SW 1271 (cell line): ENCODE results near the gene LSAMP.
A peak's percentile ranks its signal among the peaks of the same experiment; 100 is the strongest.

Experiments used
- DNase-seq, 2 experiments: peaks; one replicate each; lab custom pipeline; 2025; lab: John Stamatoyannopoulos, UW

Gene LSAMP

DNA sequence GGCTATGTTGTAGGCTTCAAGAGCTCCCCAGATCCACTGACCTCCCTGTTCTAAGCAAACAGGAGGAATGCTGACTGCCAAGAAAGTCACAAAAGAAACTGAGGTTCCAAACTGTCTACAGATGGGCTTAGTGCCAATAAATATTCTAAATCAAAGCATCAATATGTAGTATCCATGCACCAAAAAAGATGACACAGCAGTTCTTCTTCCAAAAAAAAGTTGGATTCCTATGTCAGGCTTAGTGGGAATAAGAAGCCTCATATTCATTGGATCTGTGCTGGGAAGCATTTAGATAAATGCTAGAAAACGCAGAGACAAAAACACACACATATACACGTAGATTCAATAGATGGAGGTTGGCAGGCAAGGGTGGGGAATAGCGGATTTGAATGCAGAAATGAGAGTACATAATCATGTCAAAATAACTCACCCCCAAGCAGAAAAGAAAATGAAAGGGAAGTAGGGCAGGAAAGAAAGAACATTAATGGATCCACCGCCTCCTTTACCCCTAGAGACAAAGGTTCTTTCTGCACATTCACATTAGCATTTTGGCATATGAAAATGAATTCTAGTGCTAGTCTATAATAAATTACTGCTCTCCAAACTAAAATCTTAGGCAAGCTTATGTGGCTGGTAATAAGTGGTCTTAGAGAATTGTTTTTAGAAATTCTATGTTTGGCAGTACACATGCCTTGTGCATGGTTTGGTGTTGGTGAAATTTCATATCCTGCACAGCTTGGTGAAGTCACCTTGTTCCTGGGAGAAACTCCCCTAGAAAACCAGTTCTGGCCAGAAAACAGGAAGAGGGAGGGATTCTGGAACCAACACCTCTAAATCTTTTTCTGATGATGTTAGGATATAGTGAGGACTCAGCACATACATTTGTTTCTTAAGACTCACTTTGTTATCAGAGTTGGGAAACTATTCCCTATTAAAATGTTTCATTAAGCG is 283.4 kb downstream of the LSAMP start:
- no peak for DNase-seq

GRCh38 chr3:116160594-116160993 is 284.7 kb downstream of the LSAMP start:
- DNase-seq = no peak

- no peak for DNase-seq
Measured at GRCh38 chr3:116155841-116156240, 289.4 kb downstream of the LSAMP start.

DNA sequence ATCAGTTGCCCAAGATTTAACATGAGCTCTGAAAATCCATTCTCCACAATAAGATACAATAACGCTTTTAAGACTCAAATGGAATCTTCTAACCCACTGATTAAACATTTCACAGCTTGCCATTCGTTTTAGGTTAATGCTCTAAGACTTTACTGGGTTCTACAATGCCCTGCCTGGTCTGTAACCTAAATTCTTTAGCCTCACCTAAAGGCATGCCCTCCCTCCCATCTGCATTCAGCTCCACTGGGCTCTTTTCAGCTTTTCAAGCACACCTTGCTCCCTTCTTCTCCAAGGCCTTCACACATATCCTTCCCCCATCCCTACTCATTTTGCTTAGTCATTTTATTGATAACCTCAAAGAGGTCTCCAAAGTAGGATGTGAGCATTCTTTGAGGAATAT is 290.9 kb downstream of the LSAMP start:
- DNase-seq = no peak

DNA sequence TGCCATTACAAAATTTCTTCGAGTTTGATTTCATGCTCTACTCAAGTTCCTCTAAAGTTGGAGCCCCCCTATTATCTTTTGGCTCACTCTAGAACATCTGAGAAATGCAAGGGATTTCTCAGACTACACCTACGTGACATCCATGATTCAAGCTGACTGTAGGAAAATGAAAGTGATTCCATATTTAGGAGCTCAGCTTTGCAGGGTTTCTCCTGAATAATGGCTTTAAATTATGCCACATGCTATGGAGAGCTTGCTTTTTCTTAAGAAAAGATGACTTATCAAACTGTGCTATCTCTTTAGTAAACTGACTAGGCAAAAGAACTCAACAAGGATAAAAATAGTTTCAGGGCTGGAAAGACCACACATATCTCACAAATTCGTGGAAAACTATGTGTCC is 292.1 kb downstream of the LSAMP start:
- DNase-seq = no peak

- DNase-seq = no peak
Measured at GRCh38 chr3:116150655-116151167, 294.6 kb downstream of the LSAMP start.

GRCh38 chr3:116148881-116149851 is 296.1 kb downstream of the LSAMP start:
- DNase-seq = no peak

GRCh38 chr3:116145613-116146012 is 299.7 kb downstream of the LSAMP start:
- DNase-seq = no peak

- DNase-seq = no peak
Measured at GRCh38 chr3:116141724-116142123, 303.6 kb downstream of the LSAMP start.

DNA sequence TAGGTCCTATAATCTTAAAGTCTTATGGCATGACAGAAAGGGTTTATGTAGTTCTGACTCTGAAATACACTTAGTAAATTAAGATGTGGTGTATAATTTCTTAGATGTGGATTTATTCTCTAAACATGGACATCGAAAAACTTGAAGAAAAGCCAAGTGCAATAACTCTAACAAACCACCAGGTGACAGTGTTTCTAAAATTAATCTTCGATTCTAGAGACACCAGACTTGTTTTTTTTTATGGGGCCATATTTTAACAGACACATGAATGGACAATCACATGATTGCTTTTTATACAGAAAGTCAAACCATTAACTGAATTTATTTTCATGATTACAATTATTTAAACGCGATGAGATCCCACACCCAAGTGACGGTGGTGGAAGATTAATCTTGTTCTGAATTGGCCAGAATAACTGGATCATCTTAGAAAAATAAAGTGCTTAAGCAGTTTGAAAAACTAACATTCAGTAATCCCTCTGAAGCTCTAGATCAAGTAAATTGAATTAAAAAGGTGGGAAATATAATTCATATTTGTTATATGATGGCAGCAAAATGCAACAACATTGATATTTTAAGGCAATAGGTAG is 305.1 kb downstream of the LSAMP start:
- DNase-seq = peak in 1 of 2 experiments; percentile 47

DNA sequence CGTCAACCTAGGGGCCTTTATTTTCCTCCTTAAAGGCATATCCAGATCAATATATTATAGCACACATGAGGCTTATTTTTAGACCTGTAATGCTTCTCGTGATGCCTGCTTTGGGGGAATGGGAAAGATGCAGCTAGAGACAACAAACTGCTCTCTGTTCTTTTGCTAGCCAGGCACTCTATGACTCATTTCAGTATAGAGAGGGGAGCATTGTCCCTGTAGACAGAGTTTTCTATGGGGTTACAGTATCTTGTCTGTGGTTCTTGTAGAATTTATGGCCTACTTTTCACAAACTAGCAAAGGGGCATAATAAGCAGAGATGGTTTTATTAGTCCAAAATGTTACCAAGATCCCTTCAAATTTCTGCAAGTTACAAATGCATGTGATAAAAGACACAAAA is 305.6 kb downstream of the LSAMP start:
- DNase-seq = no peak

DNA sequence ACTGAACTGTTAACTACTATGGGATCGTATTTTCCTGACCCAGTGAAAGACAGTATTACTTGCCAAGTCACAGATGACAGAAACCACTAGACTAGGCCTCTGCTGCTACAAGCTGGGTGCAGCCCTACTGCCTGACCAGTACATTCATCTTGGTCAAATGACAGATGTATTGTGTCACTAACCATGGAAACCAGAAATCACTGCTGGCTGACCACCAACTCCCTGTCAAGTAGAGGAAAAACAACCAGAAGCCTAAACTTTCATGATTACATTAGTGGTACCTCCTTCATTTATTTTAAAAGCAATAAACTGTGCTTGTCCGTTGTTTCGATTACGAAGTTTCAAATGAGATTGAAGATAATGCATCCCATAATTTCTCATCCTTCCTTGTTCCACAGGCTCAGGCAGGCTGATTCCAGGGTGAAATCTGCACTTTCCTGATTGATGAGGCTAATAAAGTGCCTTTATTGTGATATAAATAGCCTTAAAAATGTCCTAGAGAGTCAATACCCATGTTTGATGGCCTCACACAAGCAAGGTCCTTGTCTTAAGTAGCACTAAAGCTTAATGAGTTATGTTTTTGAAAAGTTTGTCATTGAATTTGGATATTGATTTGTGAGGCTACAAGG is 309.7 kb downstream of the LSAMP start:
- DNase-seq = no peak

GRCh38 chr3:116129187-116129946 is 315.9 kb downstream of the LSAMP start:
- DNase-seq = no peak

- no peak for DNase-seq
Measured at GRCh38 chr3:116127464-116127863, 317.8 kb downstream of the LSAMP start.

GRCh38 chr3:116124166-116124565 is 321.1 kb downstream of the LSAMP start:
- DNase-seq = no peak

GRCh38 chr3:116118475-116119169 is 326.7 kb downstream of the LSAMP start:
- no peak for DNase-seq

DNA sequence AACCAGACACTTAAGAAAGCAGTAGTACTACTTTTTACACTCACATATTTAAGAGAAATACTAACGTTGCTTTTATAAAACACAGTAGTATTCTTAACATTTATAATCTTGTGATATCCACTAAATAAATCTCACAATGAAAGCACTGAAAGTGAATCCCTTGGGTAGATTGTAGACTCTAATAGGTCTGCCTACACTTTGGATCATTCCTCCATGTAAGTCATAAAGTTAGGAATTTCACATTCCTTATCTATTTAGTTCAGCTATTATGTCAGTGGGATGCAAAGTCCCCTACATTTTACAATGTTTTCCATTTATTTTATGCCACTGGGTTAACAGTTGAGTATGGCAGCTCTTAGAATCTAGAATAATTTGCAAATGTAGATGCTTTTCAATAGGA is 330.7 kb downstream of the LSAMP start:
- no peak for DNase-seq

DNA sequence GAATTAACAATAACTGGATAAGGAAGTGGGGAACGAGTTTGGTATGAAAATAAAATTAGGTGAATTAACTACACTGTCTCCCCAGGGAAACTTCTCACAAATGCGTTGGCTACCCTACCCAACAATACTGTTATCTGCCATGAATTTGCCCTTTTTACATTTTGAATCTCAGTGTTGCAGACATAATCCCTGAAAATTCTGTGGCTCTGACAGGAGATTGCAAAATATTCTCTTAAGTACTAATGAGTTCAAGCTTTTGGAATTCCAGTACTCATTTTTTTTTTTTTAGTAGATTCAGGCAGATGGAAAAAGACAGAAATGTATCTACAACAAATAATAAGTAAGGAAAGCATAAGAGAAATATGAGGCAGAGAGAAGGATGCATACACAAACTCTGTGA is 332.6 kb downstream of the LSAMP start:
- no peak for DNase-seq

- no peak for DNase-seq
Measured at GRCh38 chr3:116111765-116112164, 333.5 kb downstream of the LSAMP start.

- DNase-seq = no peak
Measured at GRCh38 chr3:116103868-116104530, 341.3 kb downstream of the LSAMP start.
